ENCODE results near the gene MGRN1. TPM values are rescaled to one million over a fixed set of nuclear protein-coding genes. Genes with fewer than 3 reads are reported as not detected.

MGRN1 gene
- total RNA-seq = 31.6 and 35.6 TPM in 2 replicates

GRCh38 chr16:4624015-4624826 is at the start of gene MGRN1:
TSS of gene MGRN1 (plus strand) at chr16:4624826. CDS start at chr16:4624961, 135 bp downstream.

GRCh38 chr16:4614571-4615383 is 9.8 kb upstream of the MGRN1 start, which contains the start of gene UBALD1:
TSS of gene UBALD1 (minus strand) at chr16:4614888. CDS start at chr16:4614797, 91 bp downstream.

GRCh38 chr16:4693296-4693955 is 68.8 kb downstream of the MGRN1 start, which contains the start of gene NUDT16L1:
TSS of gene NUDT16L1 (plus strand) at chr16:4693562. CDS start at chr16:4693727, 165 bp downstream.

GRCh38 chr16:4734063-4734729 is 109.6 kb downstream of the MGRN1 start, which contains the start of the genes ANKS3 and DNAAF8:
TSS of gene ANKS3 (minus strand) at chr16:4734271. CDS start at chr16:4730149, 4,122 bp downstream.
TSS of gene DNAAF8 (plus strand) at chr16:4734537. CDS start at chr16:4736515, 1,978 bp downstream.

Small RNA genes within 50 kb of the gene (small RNA-seq; reads per million reads assigned to genes)
- gene MIR6769A (not detected), gene RN7SL850P (not detected)

Other genes starting within 250 kb of the MGRN1 start
- gene CORO7, start 208.2 kb upstream of the MGRN1 start, total RNA-seq = 12.9 and 15.8 TPM in 2 replicates
- 39.3 and 63.3 TPM in 2 replicates for gene DNAJA3, start 199.0 kb upstream of the MGRN1 start, total RNA-seq
- gene NMRAL1, start 150.2 kb upstream of the MGRN1 start, total RNA-seq = 45.0 and 78.3 TPM in 2 replicates
- gene HMOX2, start 148.4 kb upstream of the MGRN1 start, total RNA-seq = 41.5 and 46.9 TPM in 2 replicates
- gene CDIP1, start 86.1 kb upstream of the MGRN1 start, total RNA-seq = 7.0 and 9.0 TPM in 2 replicates
- not detected in 2 replicates for gene C16orf96, start 68.5 kb upstream of the MGRN1 start, total RNA-seq
- gene UBALD1, start 9.9 kb upstream of the MGRN1 start, total RNA-seq = 7.0 and 11.3 TPM in 2 replicates
- 19.4 and 23.5 TPM in 2 replicates for gene NUDT16L1, start 68.7 kb downstream of the MGRN1 start, total RNA-seq
- 16.9 and 21.1 TPM in 2 replicates for gene ANKS3, start 109.4 kb downstream of the MGRN1 start, total RNA-seq
- 0.37 and 0.59 TPM in 2 replicates for gene DNAAF8, start 109.7 kb downstream of the MGRN1 start, total RNA-seq
- 9.6 and 13.1 TPM in 2 replicates for gene ZNF500, start 142.3 kb downstream of the MGRN1 start, total RNA-seq
- gene SEPTIN12, start 163.5 kb downstream of the MGRN1 start, total RNA-seq = not detected in 2 replicates
- gene SMIM22, start 170.5 kb downstream of the MGRN1 start, total RNA-seq = not detected in 2 replicates
- 8.4 and 9.6 TPM in 2 replicates for gene ROGDI, start 177.8 kb downstream of the MGRN1 start, total RNA-seq
- 37.5 and 64.1 TPM in 2 replicates for gene GLYR1, start 222.5 kb downstream of the MGRN1 start, total RNA-seq
- gene UBN1, start 222.7 kb downstream of the MGRN1 start, total RNA-seq = 23.1 and 35.4 TPM in 2 replicates